Measurements from ENCODE around the gene PCSK4.

DNA sequence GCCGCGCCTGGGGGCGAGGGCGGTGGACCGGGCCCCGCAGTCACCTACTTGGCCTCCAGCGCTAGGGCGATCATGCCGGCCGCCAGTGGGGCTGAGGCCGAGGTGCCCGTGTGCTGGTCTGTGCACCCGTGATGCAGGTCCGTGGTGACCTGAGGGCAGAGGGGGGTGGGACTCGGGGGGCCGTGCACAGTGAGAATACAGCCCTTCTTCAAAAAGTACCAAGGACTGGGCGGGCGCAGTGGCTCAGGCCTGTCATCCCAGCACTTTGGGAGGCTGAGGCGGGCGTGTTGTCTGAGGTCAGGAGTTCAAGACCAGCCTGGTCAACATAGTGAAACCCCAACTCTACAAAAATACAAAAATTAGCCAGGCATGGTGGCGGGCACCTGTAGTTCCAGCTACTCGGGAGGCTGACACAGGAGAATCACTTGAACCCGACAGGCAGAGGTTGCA lies 6.1 kb downstream of the PCSK4 start:
- TF ChIP-seq, protein P1, sequence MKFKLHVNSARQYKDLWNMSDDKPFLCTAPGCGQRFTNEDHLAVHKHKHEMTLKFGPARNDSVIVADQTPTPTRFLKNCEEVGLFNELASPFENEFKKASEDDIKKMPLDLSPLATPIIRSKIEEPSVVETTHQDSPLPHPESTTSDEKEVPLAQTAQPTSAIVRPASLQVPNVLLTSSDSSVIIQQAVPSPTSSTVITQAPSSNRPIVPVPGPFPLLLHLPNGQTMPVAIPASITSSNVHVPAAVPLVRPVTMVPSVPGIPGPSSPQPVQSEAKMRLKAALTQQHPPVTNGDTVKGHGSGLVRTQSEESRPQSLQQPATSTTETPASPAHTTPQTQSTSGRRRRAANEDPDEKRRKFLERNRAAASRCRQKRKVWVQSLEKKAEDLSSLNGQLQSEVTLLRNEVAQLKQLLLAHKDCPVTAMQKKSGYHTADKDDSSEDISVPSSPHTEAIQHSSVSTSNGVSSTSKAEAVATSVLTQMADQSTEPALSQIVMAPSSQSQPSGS (IDR thresholded peaks at IDR 0.05; ENCODE audit: low read length), result no peak
- TF ChIP-seq, protein P2, sequence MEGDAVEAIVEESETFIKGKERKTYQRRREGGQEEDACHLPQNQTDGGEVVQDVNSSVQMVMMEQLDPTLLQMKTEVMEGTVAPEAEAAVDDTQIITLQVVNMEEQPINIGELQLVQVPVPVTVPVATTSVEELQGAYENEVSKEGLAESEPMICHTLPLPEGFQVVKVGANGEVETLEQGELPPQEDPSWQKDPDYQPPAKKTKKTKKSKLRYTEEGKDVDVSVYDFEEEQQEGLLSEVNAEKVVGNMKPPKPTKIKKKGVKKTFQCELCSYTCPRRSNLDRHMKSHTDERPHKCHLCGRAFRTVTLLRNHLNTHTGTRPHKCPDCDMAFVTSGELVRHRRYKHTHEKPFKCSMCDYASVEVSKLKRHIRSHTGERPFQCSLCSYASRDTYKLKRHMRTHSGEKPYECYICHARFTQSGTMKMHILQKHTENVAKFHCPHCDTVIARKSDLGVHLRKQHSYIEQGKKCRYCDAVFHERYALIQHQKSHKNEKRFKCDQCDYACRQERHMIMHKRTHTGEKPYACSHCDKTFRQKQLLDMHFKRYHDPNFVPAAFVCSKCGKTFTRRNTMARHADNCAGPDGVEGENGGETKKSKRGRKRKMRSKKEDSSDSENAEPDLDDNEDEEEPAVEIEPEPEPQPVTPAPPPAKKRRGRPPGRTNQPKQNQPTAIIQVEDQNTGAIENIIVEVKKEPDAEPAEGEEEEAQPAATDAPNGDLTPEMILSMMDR (IDR thresholded peaks at IDR 0.05 in 2 of 3, conservative IDR thresholded peaks at IDR 0.05 in 1 of 3; ENCODE audit: control insufficient read depth in 2 of 3, extremely low read depth in 1 of 3, insufficient read depth in 1 of 3, low read depth in 3 of 3, low read length in 3 of 3), result no peak

Measured in GM12878 (cell line).